HepG2 (cell line): ENCODE data around the gene ZNF217. TPM values are rescaled to one million over a fixed set of nuclear protein-coding genes. Genes with fewer than 3 reads are reported as not detected.

ENCODE experiments used
- ADNP ChIP-seq: sonication (generic); formaldehyde crosslinking; IDR thresholded peaks from 2 replicates; pipeline ENCODE4 v1.4.0; 2020; ENCODE audit warnings: missing genetic modification reagents
- ATF2 ChIP-seq: sonication (generic); formaldehyde crosslinking; IDR thresholded peaks from 2 replicates; pipeline ENCODE4 v1.4.0; 2020; ENCODE audit warnings: missing genetic modification reagents
- CBX5 ChIP-seq: sonication (generic); formaldehyde crosslinking; IDR thresholded peaks from 2 replicates; pipeline ENCODE4 v1.4.0; 2020; ENCODE audit warnings: missing genetic modification reagents, borderline replicate concordance
- FOXA3 ChIP-seq: IDR thresholded peaks from 2 replicates; pipeline ENCODE4 v1.6.1; 2016; ENCODE audit warnings: missing genetic modification reagents, missing compliant biosample characterization
- HMGXB4 ChIP-seq, 2 experiments: sonication (generic) in 1 of 2; formaldehyde crosslinking in 1 of 2; IDR thresholded peaks; 2 replicates each; pipeline versions ENCODE4 v1.4.0 to v1.6.1; 2018 to 2020; ENCODE audit warnings: missing genetic modification reagents in 2 of 2, borderline replicate concordance in 1 of 2, low read depth in 1 of 2, mild to moderate bottlenecking in 1 of 2, missing biosample characterization in 1 of 2
- IRF2 ChIP-seq: IDR thresholded peaks from 2 replicates; pipeline ENCODE4 v1.6.1; 2018; ENCODE audit warnings: missing genetic modification reagents, missing compliant biosample characterization
- KDM3A ChIP-seq: IDR thresholded peaks from 2 replicates; pipeline ENCODE4 v1.6.1; 2018; ENCODE audit warnings: low read depth, missing compliant biosample characterization
- MZF1 ChIP-seq: sonication (generic); formaldehyde crosslinking; IDR thresholded peaks from 2 replicates; pipeline ENCODE4 v1.8.1; 2023; ENCODE audit warnings: mild to moderate bottlenecking, missing genetic modification reagents, borderline replicate concordance
- NR2F6 ChIP-seq, 2 experiments: IDR thresholded peaks; 2 replicates each; pipeline ENCODE4 v1.6.1; 2016; ENCODE audit warnings: antibody characterized with exemption in 1 of 2, mild to moderate bottlenecking in 1 of 2
- SALL2 ChIP-seq: sonication (generic); formaldehyde crosslinking; IDR thresholded peaks from 2 replicates; pipeline ENCODE4 v1.8.1; 2023; ENCODE audit warnings: mild to moderate bottlenecking, missing genetic modification reagents, inconsistent platforms
- SP5 ChIP-seq: IDR thresholded peaks from 2 replicates; pipeline ENCODE4 v1.6.1; 2016; ENCODE audit warnings: low read depth, borderline replicate concordance
- STAG1 ChIP-seq: sonication (generic); formaldehyde crosslinking; IDR thresholded peaks from 2 replicates; pipeline ENCODE4 v1.4.0; 2020; ENCODE audit warnings: missing genetic modification reagents
- ZFX ChIP-seq: sonication (generic); formaldehyde crosslinking; IDR thresholded peaks from 2 replicates; pipeline ENCODE4 v1.4.0; 2020; ENCODE audit warnings: mild to moderate bottlenecking, low read depth, missing genetic modification reagents, moderate library complexity
- ZIK1 ChIP-seq: sonication (generic); formaldehyde crosslinking; IDR thresholded peaks from 2 replicates; pipeline ENCODE4 v1.5.0; 2020; ENCODE audit warnings: mild to moderate bottlenecking, low read depth, missing genetic modification reagents, borderline replicate concordance
- ZNF143 ChIP-seq: sonication (generic); formaldehyde crosslinking; IDR thresholded peaks from 2 replicates; pipeline ENCODE4 v1.4.0; 2020; ENCODE audit warnings: missing genetic modification reagents
- ZNF205 ChIP-seq: IDR thresholded peaks from 2 replicates; pipeline ENCODE4 v1.6.1; 2018; ENCODE audit warnings: missing biosample characterization, missing genetic modification reagents
- ZNF335 ChIP-seq: sonication (generic); formaldehyde crosslinking; IDR thresholded peaks from 2 replicates; pipeline ENCODE4 v1.4.0; 2020; ENCODE audit warnings: missing genetic modification reagents
- ZNF512 ChIP-seq: sonication (generic); formaldehyde crosslinking; IDR thresholded peaks from 2 replicates; pipeline ENCODE4 v1.4.0; 2020; ENCODE audit warnings: mild to moderate bottlenecking, missing genetic modification reagents
- ZNF574 ChIP-seq: sonication (generic); formaldehyde crosslinking; IDR thresholded peaks from 2 replicates; pipeline ENCODE4 v1.4.0; 2020; ENCODE audit warnings: missing genetic modification reagents
- ZNF607 ChIP-seq: sonication (generic); formaldehyde crosslinking; IDR thresholded peaks from 2 replicates; pipeline ENCODE4 v1.5.1; 2020; ENCODE audit warnings: missing genetic modification reagents, mild to moderate bottlenecking, borderline replicate concordance
- ZNF766 ChIP-seq: sonication (generic); formaldehyde crosslinking; IDR thresholded peaks from 2 replicates; pipeline ENCODE4 v1.5.0; 2020; ENCODE audit warnings: missing genetic modification reagents, borderline replicate concordance
- polyA plus RNA-seq, 8 experiments: library from polyadenylated mRNA; depleted of rRNA in 3 of 8; stranded (reverse) in 7 of 8; unstranded in 1 of 8; fragments of >200 nt; fragmentation: Illumina TruSeq in 4 of 8; extraction: Trizol in 4 of 8; gene quantifications; 2 replicates each; pipeline versions ENCODE4 v1.2.1 to v1.2.3, GENCODE V29; 2011 to 2016; ENCODE audit warnings: low read depth in 4 of 8, missing spikeins in 1 of 8, mixed read lengths in 1 of 8; ENCODE audit not compliant: insufficient read depth in 1 of 8
- total RNA-seq, 5 experiments: library from RNA; depleted of rRNA; stranded (reverse); fragments of >200 nt; fragmentation: Illumina TruSeq; extraction: Trizol; gene quantifications; 2 replicates each; pipeline ENCODE4 v1.2.3, GENCODE V29; 2016; ENCODE audit warnings: low read depth in 1 of 5

ZNF217 gene
- total and polyA plus RNA-seq, 2 of the 13 experiments (the other 11 are each of a cell fraction or from before 2014, with no cell fraction given) = 22.3 to 29.8 TPM

GRCh38 chr20:53551719-53552571, 41.7 kb downstream of the ZNF217 start (continued):
- peak in 1 of 2 experiments; percentile 5; a peak in 3 of 4 replicates for TF ChIP-seq HMGXB4 (CRISPR knock-in tag; IDR thresholded peaks at IDR 0.05; ENCODE audit: borderline replicate concordance in 1 of 2, low read depth in 1 of 2)
- peak; percentile 73 for TF ChIP-seq IRF2 (CRISPR knock-in tag)
- peak; percentile 37 for TF ChIP-seq STAG1
- TF ChIP-seq SP5 = peak; percentile 65; the same call in 1 of the 2 replicates
- 0 out of 2 replicates have a peak, but pooled peaks have one; percentile 11 for TF ChIP-seq ZNF512 (CRISPR knock-in tag)
- peak; percentile 24; the same call in 1 of the 2 replicates for TF ChIP-seq SALL2 (CRISPR knock-in tag)
- TF ChIP-seq ZNF607 (CRISPR knock-in tag) = peak; percentile 26; the same call in 1 of the 2 replicates
- peak; percentile 81 for TF ChIP-seq ZNF574 (CRISPR knock-in tag)
- peak; percentile 92 for TF ChIP-seq CBX5 (CRISPR knock-in tag)
- 0 out of 2 replicates have a peak, but pooled peaks have one; percentile 12 for TF ChIP-seq MZF1 (CRISPR knock-in tag)
- peak; percentile 74 for TF ChIP-seq FOXA3 (CRISPR knock-in tag)
- peak; percentile 81 for TF ChIP-seq ZNF205 (CRISPR knock-in tag)
- TF ChIP-seq ZNF335 = peak; percentile 77
- peak; percentile 73 for TF ChIP-seq NR2F6 (IDR thresholded peaks at IDR 0.05)
- peak; percentile 87 for TF ChIP-seq NR2F6 (CRISPR knock-in tag; IDR thresholded peaks at IDR 0.05)
- 0 out of 2 replicates have a peak, but pooled peaks have one; percentile 37 for TF ChIP-seq ZNF766 (CRISPR knock-in tag)
- peak; percentile 87 for TF ChIP-seq ATF2 (CRISPR knock-in tag)
- TF ChIP-seq ZIK1 (CRISPR knock-in tag) = peak; percentile 26; the same call in 1 of the 2 replicates
- TF ChIP-seq ADNP (CRISPR knock-in tag) = peak; percentile 96
- peak; percentile 38 for TF ChIP-seq KDM3A (CRISPR knock-in tag)
- TF ChIP-seq ZFX (CRISPR knock-in tag) = peak; percentile 52; the same call in 1 of the 2 replicates
- TF ChIP-seq ZNF143 (CRISPR knock-in tag) = peak; percentile 15; the same call in 1 of the 2 replicates
